SK-N-DZ (cell line): Measurements from ENCODE around the gene RHD.
"Not testable (repeated sequence)": the region's sequence is repeated elsewhere in the genome, so short reads cannot be mapped to it uniquely, and the experiment has no call there.

ENCODE experiments used
- DNase-seq: peaks from one replicate; pipeline ENCODE4 v3.0.0-alpha.2; 2015; ENCODE audit warnings: low spot score

The RHD gene

GRCh38 chr1:25349606-25350005, 77.3 kb downstream of the RHD start:
- no peak for DNase-seq

- no peak for DNase-seq
Observed at GRCh38 chr1:25355841-25356395, 83.6 kb downstream of the RHD start.

GRCh38 chr1:25356441-25356840, 84.1 kb downstream of the RHD start:
- DNase-seq = no peak

- no peak for DNase-seq
Observed at GRCh38 chr1:25356848-25357247, 84.5 kb downstream of the RHD start.

- no peak for DNase-seq
Observed at GRCh38 chr1:25360596-25361581, 88.6 kb downstream of the RHD start.

GRCh38 chr1:25361901-25362300, 89.6 kb downstream of the RHD start:
- DNase-seq = no peak

GRCh38 chr1:25362634-25363559, 90.6 kb downstream of the RHD start:
- not testable (repeated sequence) for DNase-seq

- no peak for DNase-seq
Observed at GRCh38 chr1:25369241-25369640, 96.9 kb downstream of the RHD start.

- not testable (repeated sequence) for DNase-seq
Observed at GRCh38 chr1:25369691-25370271, 97.5 kb downstream of the RHD start.

GRCh38 chr1:25371757-25372156, 99.4 kb downstream of the RHD start:
- DNase-seq = not testable (repeated sequence)

GRCh38 chr1:25378367-25378766, 106.1 kb downstream of the RHD start:
- not testable (repeated sequence) for DNase-seq
